ENCODE data around the gene KIRREL3.

KIRREL3 gene

DNA sequence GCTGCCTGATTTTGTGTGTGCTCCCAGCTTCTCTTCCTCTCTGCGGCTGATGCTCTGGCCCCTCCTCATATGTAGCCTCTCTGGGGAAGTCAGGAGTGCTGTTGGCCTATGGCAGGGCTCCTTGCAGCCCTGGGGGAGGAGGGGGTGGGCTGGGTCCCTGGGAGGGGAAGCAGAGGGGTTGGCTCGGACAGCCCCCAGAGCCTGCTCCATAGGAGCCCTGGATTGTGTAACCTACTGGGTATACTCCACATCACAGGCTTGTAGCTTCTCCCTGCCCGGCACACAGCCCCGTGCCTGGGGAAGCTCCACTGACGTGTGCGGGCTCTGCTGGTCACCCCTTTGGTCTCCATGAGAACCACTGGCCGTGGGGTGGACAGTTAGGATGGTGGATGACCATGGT, 531.3 kb downstream of the KIRREL3 start:
- TF ChIP-seq, protein P1, sequence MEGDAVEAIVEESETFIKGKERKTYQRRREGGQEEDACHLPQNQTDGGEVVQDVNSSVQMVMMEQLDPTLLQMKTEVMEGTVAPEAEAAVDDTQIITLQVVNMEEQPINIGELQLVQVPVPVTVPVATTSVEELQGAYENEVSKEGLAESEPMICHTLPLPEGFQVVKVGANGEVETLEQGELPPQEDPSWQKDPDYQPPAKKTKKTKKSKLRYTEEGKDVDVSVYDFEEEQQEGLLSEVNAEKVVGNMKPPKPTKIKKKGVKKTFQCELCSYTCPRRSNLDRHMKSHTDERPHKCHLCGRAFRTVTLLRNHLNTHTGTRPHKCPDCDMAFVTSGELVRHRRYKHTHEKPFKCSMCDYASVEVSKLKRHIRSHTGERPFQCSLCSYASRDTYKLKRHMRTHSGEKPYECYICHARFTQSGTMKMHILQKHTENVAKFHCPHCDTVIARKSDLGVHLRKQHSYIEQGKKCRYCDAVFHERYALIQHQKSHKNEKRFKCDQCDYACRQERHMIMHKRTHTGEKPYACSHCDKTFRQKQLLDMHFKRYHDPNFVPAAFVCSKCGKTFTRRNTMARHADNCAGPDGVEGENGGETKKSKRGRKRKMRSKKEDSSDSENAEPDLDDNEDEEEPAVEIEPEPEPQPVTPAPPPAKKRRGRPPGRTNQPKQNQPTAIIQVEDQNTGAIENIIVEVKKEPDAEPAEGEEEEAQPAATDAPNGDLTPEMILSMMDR (conservative IDR thresholded peaks at IDR 0.05; ENCODE audit: low read depth, low read length) = no peak
- H3K4me3 ChIP-seq (ENCODE audit: low read length) = no peak overlapping the region
- no peak for DNase-seq (ENCODE audit: low read depth)

DNA sequence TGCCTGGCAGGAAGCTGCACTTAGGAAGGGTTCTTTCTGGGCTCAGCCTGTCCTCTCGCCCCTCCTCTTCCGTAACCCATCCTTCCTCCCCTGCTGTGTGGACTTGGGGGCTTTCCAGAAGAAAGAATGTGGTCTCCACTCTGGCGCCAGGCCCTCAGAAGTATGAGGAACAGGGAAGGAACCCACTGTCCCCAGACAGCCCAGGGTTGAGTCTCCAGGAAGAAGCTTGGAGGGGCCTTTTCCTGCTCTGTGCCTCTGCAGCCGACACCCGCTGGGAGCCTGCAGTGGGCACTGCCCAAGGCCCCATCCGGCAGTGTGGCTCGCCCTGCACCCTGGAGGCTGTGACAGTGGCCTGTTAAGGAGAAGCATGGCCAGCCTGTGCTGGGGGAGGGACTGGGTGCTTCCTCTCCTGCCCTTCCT, 532.5 kb downstream of the KIRREL3 start:
- TF ChIP-seq, protein P1 (conservative IDR thresholded peaks at IDR 0.05; ENCODE audit: low read depth, low read length) = no peak
- no peak overlapping the region for H3K4me3 ChIP-seq (ENCODE audit: low read length)
- no peak for DNase-seq (ENCODE audit: low read depth)

DNA sequence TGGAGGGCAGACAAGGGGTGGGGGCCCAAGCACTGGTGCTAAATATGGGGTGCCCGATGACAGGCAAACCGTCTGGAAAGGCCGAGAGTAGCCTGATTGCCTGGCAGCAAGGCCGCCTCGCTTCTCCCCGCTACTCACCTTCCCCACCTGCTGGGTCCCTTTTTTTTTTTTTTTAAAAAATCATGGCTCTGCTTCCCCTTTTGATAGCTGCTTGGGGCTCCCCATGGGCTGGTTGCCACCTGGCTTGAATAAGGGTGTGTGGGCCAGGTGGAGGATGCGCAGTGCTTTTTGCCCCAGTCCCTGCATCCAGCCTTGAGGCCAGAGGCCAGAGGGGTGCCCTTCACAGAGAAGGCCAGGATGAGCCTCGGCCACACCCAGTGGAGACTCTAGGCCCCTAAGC, 533.1 kb downstream of the KIRREL3 start:
- TF ChIP-seq, protein P1 (conservative IDR thresholded peaks at IDR 0.05; ENCODE audit: low read depth, low read length) = no peak
- H3K4me3 ChIP-seq (ENCODE audit: low read length) = no peak overlapping the region
- no peak for DNase-seq (ENCODE audit: low read depth)

DNA sequence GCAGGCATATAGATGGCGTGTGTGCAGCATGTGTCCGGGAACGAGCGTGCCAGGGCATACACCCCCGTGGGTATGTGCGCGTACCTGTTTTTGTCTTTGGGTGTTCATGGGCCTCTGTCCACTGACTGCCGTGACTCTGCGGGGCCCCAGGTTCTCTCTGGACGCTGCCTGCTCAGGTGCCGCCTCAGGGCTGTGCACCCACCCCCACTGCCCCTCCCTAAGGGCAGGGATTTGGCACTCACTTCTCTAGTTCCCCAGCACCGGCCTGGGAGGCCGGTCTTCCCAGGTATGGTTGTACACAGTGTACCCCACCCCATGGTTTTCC, 533.6 kb downstream of the KIRREL3 start:
- no peak overlapping the region for H3K4me3 ChIP-seq (ENCODE audit: low read length)
- no peak for DNase-seq (ENCODE audit: low read depth)
- TF ChIP-seq, protein P1 (conservative IDR thresholded peaks at IDR 0.05; ENCODE audit: low read depth, low read length) = no peak

DNA sequence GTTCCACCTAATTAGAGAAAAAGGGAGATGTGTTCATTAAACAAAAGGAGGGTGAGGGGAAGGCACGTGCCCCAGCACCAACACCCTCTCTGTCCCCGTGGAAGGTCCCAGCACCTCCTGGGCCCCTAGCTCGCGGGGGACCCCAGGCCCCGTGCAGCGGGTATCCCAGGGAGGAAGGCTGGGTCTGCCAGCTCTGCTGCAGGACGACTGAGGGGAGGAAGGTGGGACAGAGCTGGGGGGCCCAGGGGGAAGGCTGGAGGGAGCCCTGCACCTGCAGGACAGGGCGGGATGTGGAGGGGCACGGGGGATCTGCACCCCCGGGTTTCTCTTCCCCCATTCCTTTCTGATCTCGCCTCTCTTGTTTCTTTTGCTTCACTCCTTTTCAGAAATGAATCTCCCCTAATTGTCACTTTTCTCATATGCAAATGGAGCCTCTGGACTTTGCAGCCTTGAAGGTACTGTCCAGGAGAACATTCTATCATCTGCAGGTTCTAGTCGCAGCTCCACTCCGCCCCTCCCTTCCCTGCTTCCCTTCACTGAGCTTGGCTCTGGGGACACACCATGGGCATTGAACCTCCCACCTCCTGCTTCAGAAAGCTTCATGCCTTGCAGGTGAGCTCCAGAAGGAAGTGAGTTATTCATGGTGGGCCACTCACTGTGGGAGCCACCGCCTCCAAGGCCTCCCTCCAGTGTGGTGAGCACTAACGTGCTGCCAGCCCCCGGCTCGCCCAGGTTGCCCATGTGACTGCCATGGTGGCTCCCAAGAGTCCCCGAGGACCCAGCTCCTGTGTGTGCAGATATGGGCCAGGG, 534.1 kb downstream of the KIRREL3 start:
- no peak overlapping the region for H3K4me3 ChIP-seq (ENCODE audit: low read length)
- TF ChIP-seq, protein P1 (conservative IDR thresholded peaks at IDR 0.05; ENCODE audit: low read depth, low read length) = no peak
- no peak for DNase-seq (ENCODE audit: low read depth)

DNA sequence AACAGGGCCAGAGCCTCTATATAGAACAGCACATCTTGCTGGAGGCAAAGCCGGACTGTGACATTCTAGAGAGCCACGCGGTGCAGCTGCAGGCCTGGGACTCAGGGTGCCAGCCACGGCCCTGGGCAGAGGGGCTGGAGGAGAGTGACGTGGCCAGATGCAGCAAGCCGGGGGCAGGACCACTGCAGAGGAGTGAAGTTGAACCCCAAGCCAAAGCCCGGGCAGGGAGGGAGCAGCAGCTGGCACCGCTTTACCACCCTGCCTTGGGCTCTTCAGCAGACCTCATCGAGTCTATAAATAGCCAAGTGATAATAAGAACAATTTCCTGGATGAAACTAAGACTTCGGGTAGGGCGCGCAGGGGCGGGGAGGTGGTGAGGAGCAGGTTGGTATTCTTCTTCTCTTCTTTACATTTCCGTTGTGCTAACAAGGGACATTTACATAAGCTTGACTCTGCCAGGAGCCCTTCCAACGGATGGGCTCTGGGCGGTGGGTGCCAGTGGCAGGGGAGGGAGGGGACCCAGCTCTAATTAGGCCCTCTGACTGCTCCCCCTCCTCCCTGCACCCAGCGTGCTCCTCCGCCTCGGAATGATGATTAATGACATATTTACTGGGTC, 534.9 kb downstream of the KIRREL3 start:
- no peak overlapping the region for H3K4me3 ChIP-seq (ENCODE audit: low read length)
- TF ChIP-seq, protein P1 (conservative IDR thresholded peaks at IDR 0.05; ENCODE audit: low read depth, low read length) = no peak
- DNase-seq (ENCODE audit: low read depth) = no peak

DNA sequence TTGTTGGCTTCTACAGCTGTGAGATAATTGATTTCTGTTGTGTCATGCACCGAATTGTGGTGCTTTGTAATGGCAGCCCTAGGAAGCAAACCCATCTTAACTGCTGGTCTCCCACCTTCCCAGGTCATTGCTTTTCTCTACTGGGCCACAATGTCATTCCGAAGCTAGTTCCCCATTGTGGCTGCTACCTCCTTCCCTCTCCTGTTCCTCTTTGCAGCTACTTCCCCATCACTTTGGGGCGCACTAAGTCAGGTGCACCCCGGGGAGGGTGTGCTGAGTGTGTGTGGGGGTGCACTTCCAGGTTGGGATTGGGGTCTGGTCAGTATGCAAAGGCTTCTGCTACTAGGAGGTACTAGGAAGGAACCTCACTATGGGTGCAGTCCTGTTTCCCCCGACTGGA, 535.8 kb downstream of the KIRREL3 start:
- TF ChIP-seq, protein P1 (conservative IDR thresholded peaks at IDR 0.05; ENCODE audit: low read depth, low read length) = no peak
- DNase-seq (ENCODE audit: low read depth) = no peak
- no peak overlapping the region for H3K4me3 ChIP-seq (ENCODE audit: low read length)
